Measurements from ENCODE around the gene RANBP9. TPM values are rescaled to one million over a fixed set of nuclear protein-coding genes. Genes with fewer than 3 reads are reported as not detected.
A peak's percentile ranks its signal among the peaks of the same experiment; 100 is the strongest.

Gene RANBP9
- total RNA-seq, 2 experiments from 2014 or later, result 57.2 to 74.3 TPM

DNA sequence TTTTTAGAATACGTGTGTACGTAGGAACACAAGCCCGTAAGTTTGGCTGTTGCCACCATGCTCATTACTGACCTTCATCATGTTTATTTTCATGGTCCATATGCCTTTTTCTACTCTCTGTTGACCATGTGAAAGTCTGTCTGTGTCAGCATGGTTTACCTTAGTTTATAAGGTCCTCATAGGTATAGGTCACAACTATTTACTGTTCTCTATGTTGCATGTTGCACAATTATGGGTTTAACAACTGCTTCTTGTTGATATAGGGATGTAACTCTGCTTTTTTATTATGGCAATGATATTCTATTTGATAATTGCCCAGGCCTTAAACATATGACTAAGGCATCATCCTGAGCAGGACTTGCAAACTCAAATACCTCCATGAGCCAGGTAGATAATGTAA is 13.4 kb upstream of the RANBP9 start:
- ATAC-seq (no peak), DNase-seq (no peak)
- H3K4me3 Mint-ChIP-seq, result no peak overlapping the region
- peaks cover 20% of the 10 kb centered on the region for H3K4me1 Mint-ChIP-seq
- CTCF ChIA-PET, result no interaction called here
- H3K9me3 Mint-ChIP-seq (ENCODE audit: low read depth), result no peaks in the 10 kb centered on the region
- H3K36me3 Mint-ChIP-seq, result no peaks in the 10 kb centered on the region
- H3K27me3 Mint-ChIP-seq, result no peaks in the 10 kb centered on the region
- H3K27ac Mint-ChIP-seq, result no peak overlapping the region

- Mint-ChIP-seq H3K4me1 (peaks cover 20% of the 10 kb centered on the region), H3K9me3 (ENCODE audit: low read depth) (peaks cover 2% of the 10 kb centered on the region), H3K27ac (no peak overlapping the region), H3K36me3 (no peaks in the 10 kb centered on the region), H3K27me3 (no peaks in the 10 kb centered on the region), H3K4me3 (no peak overlapping the region)
- ATAC-seq (no peak), DNase-seq (no peak)
- CTCF ChIA-PET, result interaction anchor here (0.6 kb wide), 1 partner anchor 15 kb away, joined by 3 read pairs; no protein-coding TSS in a partner anchor
Measured at GRCh38 chr6:13724182-13724581, 12.5 kb upstream of the RANBP9 start.

DNA sequence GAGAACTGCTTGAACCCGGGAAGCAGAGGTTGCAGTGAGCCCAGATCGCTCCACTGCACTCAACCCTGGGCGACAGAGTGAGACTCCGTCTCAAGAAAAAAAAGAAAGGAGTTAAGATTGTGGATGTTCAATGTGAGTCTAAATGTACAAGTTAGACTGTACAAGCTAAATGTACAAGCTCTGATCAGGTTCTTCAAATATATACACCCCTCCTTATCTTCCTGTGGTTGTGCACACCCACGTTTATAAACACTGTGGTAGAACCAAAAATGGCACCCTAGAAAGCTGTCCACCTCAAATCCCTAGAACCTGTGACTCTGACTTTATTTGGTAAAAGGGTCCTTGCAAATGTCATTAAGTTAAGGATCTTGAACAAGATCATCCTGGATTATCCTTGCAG is 11.2 kb upstream of the RANBP9 start:
- no peak overlapping the region for H3K27ac Mint-ChIP-seq
- H3K36me3 Mint-ChIP-seq, result peaks cover 6% of the 10 kb centered on the region
- CTCF ChIA-PET, result interaction anchor here (0.8 kb wide), 1 partner anchor 9 kb away, joined by 3 read pairs; no protein-coding TSS in a partner anchor
- ATAC-seq, result no peak
- H3K4me3 Mint-ChIP-seq, result no peak overlapping the region
- H3K27me3 Mint-ChIP-seq, result no peaks in the 10 kb centered on the region
- no peak for DNase-seq
- H3K9me3 Mint-ChIP-seq (ENCODE audit: low read depth), result peaks cover 4% of the 10 kb centered on the region
- peaks cover 22% of the 10 kb centered on the region for H3K4me1 Mint-ChIP-seq

GRCh38 chr6:13718123-13718458 is 6.5 kb upstream of the RANBP9 start:
- Mint-ChIP-seq H3K9me3 (ENCODE audit: low read depth) (peaks cover 14% of the 10 kb centered on the region), H3K36me3 (peaks cover 25% of the 10 kb centered on the region), H3K4me1 (peaks cover 33% of the 10 kb centered on the region), H3K4me3 (no peak overlapping the region), H3K27ac (no peak overlapping the region), H3K27me3 (no peaks in the 10 kb centered on the region)
- DNase-seq, result no peak
- CTCF ChIA-PET, result no interaction called here
- no peak for ATAC-seq

DNA sequence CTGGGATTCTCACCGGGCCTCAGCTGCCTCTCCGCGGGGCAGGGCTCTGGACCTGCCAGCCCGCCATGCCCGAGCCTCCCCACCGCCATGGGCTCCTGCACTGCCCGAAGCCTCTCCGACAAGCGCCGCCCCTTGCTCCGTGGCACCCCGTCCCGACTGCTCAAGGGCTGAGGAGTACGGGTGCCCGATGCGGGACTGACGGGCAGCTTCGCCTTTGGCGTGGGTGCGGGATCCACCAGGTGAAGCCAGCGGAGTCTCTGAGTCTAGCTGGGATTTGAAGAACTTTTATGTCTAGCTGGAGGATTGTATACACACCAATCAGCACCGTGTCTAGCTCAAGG is 5.3 kb upstream of the RANBP9 start:
- peaks cover 39% of the 10 kb centered on the region for H3K4me1 Mint-ChIP-seq
- CTCF ChIA-PET, result no interaction called here
- H3K27me3 Mint-ChIP-seq, result no peaks in the 10 kb centered on the region
- H3K4me3 Mint-ChIP-seq, result no peak overlapping the region
- no peak overlapping the region for H3K27ac Mint-ChIP-seq
- DNase-seq (no peak), ATAC-seq (no peak)
- peaks cover 26% of the 10 kb centered on the region for H3K36me3 Mint-ChIP-seq
- peaks cover 14% of the 10 kb centered on the region for H3K9me3 Mint-ChIP-seq (ENCODE audit: low read depth)

DNA sequence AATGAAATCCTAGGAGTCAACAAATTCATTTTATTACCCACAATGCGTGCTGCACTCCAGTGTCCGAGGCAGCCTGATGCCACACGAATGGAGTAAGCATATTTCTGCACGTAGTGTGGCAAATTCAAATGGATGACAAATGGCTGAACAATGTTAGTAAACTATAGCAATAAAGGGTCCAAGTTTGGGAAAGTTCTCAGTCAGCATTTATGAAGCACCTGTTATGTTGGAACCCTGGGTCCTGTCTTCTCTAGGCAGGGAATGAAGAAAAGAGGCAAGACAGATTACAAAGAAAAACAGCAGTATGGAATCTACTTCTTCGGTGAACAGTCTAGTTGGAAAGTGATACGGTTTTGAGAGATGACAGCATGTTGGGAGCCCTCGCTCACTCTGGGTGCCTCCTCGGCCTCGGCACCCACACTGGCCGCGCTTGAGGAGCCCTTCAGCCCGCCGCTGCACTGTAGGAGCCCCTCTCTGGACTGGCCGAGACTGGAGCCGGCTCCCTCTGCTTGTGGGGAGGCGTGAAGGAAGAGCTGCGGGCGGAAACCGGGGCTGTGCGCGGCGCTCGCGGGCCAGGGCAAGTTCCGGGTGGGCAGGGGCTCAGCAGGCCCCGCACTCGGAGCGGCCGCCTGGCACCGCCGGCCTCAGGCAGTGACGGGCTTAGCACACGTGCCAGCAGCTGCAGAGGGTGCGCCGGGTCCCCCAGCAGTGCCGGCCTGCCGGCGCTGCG is 4.8 kb upstream of the RANBP9 start:
- H3K4me1 Mint-ChIP-seq, result peaks cover 39% of the 10 kb centered on the region
- peaks cover 26% of the 10 kb centered on the region for H3K36me3 Mint-ChIP-seq
- no peak overlapping the region for H3K4me3 Mint-ChIP-seq
- no peak overlapping the region for H3K27ac Mint-ChIP-seq
- H3K9me3 Mint-ChIP-seq (ENCODE audit: low read depth), result peaks cover 14% of the 10 kb centered on the region
- ATAC-seq (no peak), DNase-seq (no peak)
- H3K27me3 Mint-ChIP-seq, result no peaks in the 10 kb centered on the region
- CTCF ChIA-PET, result no interaction called here

GRCh38 chr6:13715444-13715883 is 3.8 kb upstream of the RANBP9 start:
- no peak overlapping the region for H3K4me3 Mint-ChIP-seq
- H3K9me3 Mint-ChIP-seq (ENCODE audit: low read depth), result peaks cover 14% of the 10 kb centered on the region
- no peaks in the 10 kb centered on the region for H3K27me3 Mint-ChIP-seq
- peak overlapping the region; percentile 9 for H3K27ac Mint-ChIP-seq
- CTCF ChIA-PET, result no interaction called here
- DNase-seq (peak; percentile 75), ATAC-seq (no peak)
- H3K36me3 Mint-ChIP-seq, result peaks cover 26% of the 10 kb centered on the region
- H3K4me1 Mint-ChIP-seq, result peaks cover 39% of the 10 kb centered on the region

DNA sequence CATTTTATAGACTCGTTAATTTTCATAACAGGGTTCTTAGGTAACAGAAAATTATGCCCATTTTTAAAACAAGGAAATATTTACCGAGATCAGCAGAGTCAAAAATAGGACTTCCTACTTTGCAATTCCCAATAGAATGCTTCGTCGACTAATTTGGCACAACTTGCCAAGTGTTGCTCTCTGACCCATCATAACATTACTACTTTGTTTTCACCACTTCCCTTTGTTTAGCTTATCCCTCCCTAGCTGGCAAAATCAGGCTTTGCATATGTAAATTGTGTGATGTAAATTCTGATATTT is 914 bp upstream of the RANBP9 start:
- CTCF ChIA-PET, result interaction anchor here (0.9 to 2.6 kb wide), 4 partner anchors 16 to 54 kb away, joined by 3 to 14 read pairs (median 4); no protein-coding TSS in a partner anchor
- Mint-ChIP-seq H3K27me3 (no peaks in the 10 kb centered on the region), H3K27ac (peak overlapping the region; percentile 96), H3K4me3 (peak overlapping the region; percentile 91), H3K9me3 (ENCODE audit: low read depth) (peaks cover 9% of the 10 kb centered on the region), H3K36me3 (peaks cover 28% of the 10 kb centered on the region), H3K4me1 (peaks cover 52% of the 10 kb centered on the region)
- ATAC-seq (no peak), DNase-seq (no peak)

DNA sequence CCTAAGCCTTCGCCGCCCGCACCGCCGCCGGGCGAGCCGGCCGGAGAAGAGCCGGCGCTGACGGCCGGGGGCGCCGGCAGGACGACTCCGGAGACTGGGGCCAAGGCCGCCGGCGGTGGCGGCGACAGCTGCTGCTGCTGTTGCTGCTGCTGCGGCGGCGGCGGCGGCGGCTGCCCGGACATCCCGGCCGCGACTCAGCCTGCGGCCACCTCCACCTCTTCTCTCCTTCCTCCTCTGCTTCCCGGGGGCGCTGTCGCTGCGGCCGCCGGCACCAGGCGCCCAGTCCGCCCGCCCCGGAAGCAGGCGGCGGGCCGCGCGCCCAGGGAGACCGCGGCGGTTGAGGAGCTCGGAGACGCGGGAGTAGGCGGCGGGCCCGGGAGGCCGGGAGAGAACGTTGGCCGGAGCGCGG is 307 bp downstream of the RANBP9 start:
- peaks cover 24% of the 10 kb centered on the region for H3K36me3 Mint-ChIP-seq
- peak overlapping the region; percentile 50 for H3K4me3 Mint-ChIP-seq
- H3K4me1 Mint-ChIP-seq, result peaks cover 53% of the 10 kb centered on the region
- peaks cover 6% of the 10 kb centered on the region for H3K9me3 Mint-ChIP-seq (ENCODE audit: low read depth)
- DNase-seq, result peak; percentile 80
- CTCF ChIA-PET, result interaction anchor here (0.9 to 2.6 kb wide), 11 partner anchors 16 to 355 kb away, joined by 3 to 14 read pairs (median 6); partner anchors contain the start of genes NOL7 and SIRT5
- H3K27me3 Mint-ChIP-seq, result no peaks in the 10 kb centered on the region
- ATAC-seq, result peak; percentile 59
- peak overlapping the region; percentile 71 for H3K27ac Mint-ChIP-seq

GRCh38 chr6:13710552-13711323 is 897 bp downstream of the RANBP9 start:
- Mint-ChIP-seq H3K36me3 (peaks cover 26% of the 10 kb centered on the region), H3K9me3 (ENCODE audit: low read depth) (peaks cover 3% of the 10 kb centered on the region), H3K4me1 (peaks cover 49% of the 10 kb centered on the region), H3K27me3 (no peaks in the 10 kb centered on the region), H3K27ac (peak overlapping the region; percentile 86), H3K4me3 (peak overlapping the region; percentile 87)
- CTCF ChIA-PET, result interaction anchor here (0.9 to 2.6 kb wide), 12 partner anchors 15 to 356 kb away, joined by 3 to 14 read pairs (median 5); partner anchors contain the start of genes NOL7 and SIRT5
- DNase-seq (peak; percentile 68), ATAC-seq (peak; percentile 4)

GRCh38 chr6:13709689-13710551 is 1.7 kb downstream of the RANBP9 start:
- CTCF ChIA-PET, result interaction anchor here (1.2 to 2.6 kb wide), 11 partner anchors 14 to 357 kb away, joined by 3 to 14 read pairs (median 5); partner anchors contain the start of genes NOL7 and SIRT5
- Mint-ChIP-seq H3K4me1 (peaks cover 41% of the 10 kb centered on the region), H3K27ac (peak overlapping the region; percentile 86), H3K27me3 (no peaks in the 10 kb centered on the region), H3K4me3 (peak overlapping the region; percentile 87), H3K36me3 (peaks cover 21% of the 10 kb centered on the region), H3K9me3 (ENCODE audit: low read depth) (no peaks in the 10 kb centered on the region)
- ATAC-seq (no peak), DNase-seq (no peak)

GRCh38 chr6:13708736-13709135 is 2.9 kb downstream of the RANBP9 start:
- Mint-ChIP-seq H3K27me3 (no peaks in the 10 kb centered on the region), H3K9me3 (ENCODE audit: low read depth) (no peaks in the 10 kb centered on the region), H3K4me3 (peak overlapping the region; percentile 87), H3K36me3 (peaks cover 21% of the 10 kb centered on the region), H3K4me1 (peaks cover 36% of the 10 kb centered on the region), H3K27ac (peak overlapping the region; percentile 86)
- no peak for DNase-seq
- CTCF ChIA-PET, result interaction anchor here (1.2 to 1.8 kb wide), 4 partner anchors 92 to 358 kb away, joined by 3 to 6 read pairs (median 4); partner anchors contain the start of genes NOL7 and SIRT5
- no peak for ATAC-seq

DNA sequence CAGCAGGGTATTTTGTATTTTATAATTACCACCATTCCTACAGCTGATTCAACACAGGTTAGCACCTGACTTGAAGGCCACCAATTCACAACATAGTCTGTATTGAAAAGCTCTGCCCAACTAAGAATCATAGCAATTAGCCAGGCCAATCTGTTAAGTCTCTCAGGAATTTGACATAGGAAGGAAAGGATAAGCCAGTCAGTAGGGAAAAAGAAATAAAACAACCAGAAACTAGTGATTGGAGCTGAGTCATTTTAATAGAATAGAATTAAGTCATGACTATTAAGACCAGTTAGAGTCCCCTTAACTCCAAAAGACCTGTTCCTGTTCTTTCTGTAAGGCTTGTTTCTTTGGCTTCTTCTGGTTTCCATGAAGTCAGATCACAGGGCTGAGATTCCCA is 8.1 kb downstream of the RANBP9 start:
- Mint-ChIP-seq H3K27ac (no peak overlapping the region), H3K9me3 (ENCODE audit: low read depth) (no peaks in the 10 kb centered on the region), H3K4me3 (no peak overlapping the region), H3K4me1 (peaks cover 27% of the 10 kb centered on the region), H3K27me3 (no peaks in the 10 kb centered on the region), H3K36me3 (peaks cover 26% of the 10 kb centered on the region)
- DNase-seq (no peak), ATAC-seq (no peak)
- CTCF ChIA-PET, result no interaction called here

Data from activated CD8-positive, alpha-beta memory T cell treated with anti-CD3 and anti-CD28 coated beads, Interleukin-2, amount 10 ng/mL, durations not matched to agents 7 days and 5 days (primary cell).